Measurements from ENCODE around the gene OR51D1. TPM values are rescaled to one million over a fixed set of nuclear protein-coding genes. Genes with fewer than 3 reads are reported as not detected.
A peak's percentile ranks its signal among the peaks of the same experiment; 100 is the strongest.

Gene OR51D1
- total and polyA plus RNA-seq, 9 of the 15 experiments (the other 6 are each of a cell fraction or from before 2014, with no cell fraction given), result not detected

GRCh38 chr11:4607781-4608666 is 29.3 kb upstream of the OR51D1 start, which contains the start of gene TRIM68 (continued):
- TF ChIP-seq ATF3 (IDR thresholded peaks at IDR 0.05) (no peak), ATF3 (CRISPR knock-in tag; conservative IDR thresholded peaks at IDR 0.05) (no peak), GABPA (tag; conservative IDR thresholded peaks at IDR 0.05; ENCODE audit: low read depth) (no peak; the same call in none of the 2 replicates), ZNF512 (tag; IDR thresholded peaks at IDR 0.05) (no peak), HBP1 (CRISPR knock-in tag; IDR thresholded peaks at IDR 0.05) (no peak), SIX5 (IDR thresholded peaks at IDR 0.05; ENCODE audit: borderline replicate concordance in 1 of 2, insufficient read depth in 1 of 2, low read depth in 1 of 2, low read length in 2 of 2) (no peak), BRF1 (IDR thresholded peaks at IDR 0.05; ENCODE audit: borderline replicate concordance, extremely low read depth, insufficient read length) (no peak), KLF6 (CRISPR knock-in tag; IDR thresholded peaks at IDR 0.05; ENCODE audit: borderline replicate concordance) (no peak), ZSCAN29 (IDR thresholded peaks at IDR 0.05) (no peak), MCM7 (IDR thresholded peaks at IDR 0.05) (no peak), CCNT2 (IDR thresholded peaks at IDR 0.05; ENCODE audit: borderline replicate concordance, extremely low read depth, insufficient read length, low read depth, low read length) (peak; percentile 48), EP300 (IDR thresholded peaks at IDR 0.05; ENCODE audit: low read length) (no peak), E2F3 (CRISPR knock-in tag; IDR thresholded peaks at IDR 0.05) (no peak), STAG1 (CRISPR knock-in tag; IDR thresholded peaks at IDR 0.05; ENCODE audit: borderline replicate concordance) (no peak), ZNF644 (tag; IDR thresholded peaks at IDR 0.05; ENCODE audit: low read depth) (peak; percentile 64; the same call in 1 of the 2 replicates), TEAD1 (CRISPR knock-in tag; IDR thresholded peaks at IDR 0.05) (no peak), SFPQ (IDR thresholded peaks at IDR 0.05; ENCODE audit: low read depth, low read length) (no peak), ID3 (CRISPR knock-in tag; IDR thresholded peaks at IDR 0.05) (no peak), ID3 (tag; IDR thresholded peaks at IDR 0.05) (no peak)

All from K562 (cell line).